NCI-H2081 (cell line): ENCODE results near the gene MKRN1.
"Not testable (repeated sequence)": the region's sequence is repeated elsewhere in the genome, so short reads cannot be mapped to it uniquely, and the experiment has no call there.

Experiments
- DNase-seq, 2 experiments: peaks; one replicate each; lab custom pipeline; 2025; lab: John Stamatoyannopoulos, UW

Gene MKRN1

GRCh38 chr7:140484951-140485499 is 5.7 kb upstream of the MKRN1 start:
- no peak for DNase-seq

- DNase-seq, result no peak
Observed at GRCh38 chr7:140484479-140484878, 5.2 kb upstream of the MKRN1 start.

- DNase-seq, result no peak
Observed at GRCh38 chr7:140479739-140480084, 407 bp upstream of the MKRN1 start.

GRCh38 chr7:140478246-140479061 is 851 bp downstream of the MKRN1 start:
- DNase-seq, result peak; percentile 62 to 80

- no peak for DNase-seq
Observed at GRCh38 chr7:140476698-140477261, 2.5 kb downstream of the MKRN1 start.

GRCh38 chr7:140475747-140476333 is 3.5 kb downstream of the MKRN1 start:
- DNase-seq, result peak; percentile 54 to 71

GRCh38 chr7:140463111-140463510 is 16.2 kb downstream of the MKRN1 start:
- no peak for DNase-seq

- DNase-seq, result no peak
Observed at GRCh38 chr7:140458916-140459315, 20.4 kb downstream of the MKRN1 start.

GRCh38 chr7:140458201-140458600 is 21.1 kb downstream of the MKRN1 start:
- DNase-seq, result peak; percentile 33 to 43

GRCh38 chr7:140456551-140457051 is 22.7 kb downstream of the MKRN1 start:
- no peak for DNase-seq

GRCh38 chr7:140455743-140456142 is 23.6 kb downstream of the MKRN1 start:
- DNase-seq, result no peak

- no peak for DNase-seq
Observed at GRCh38 chr7:140454657-140455015, 24.7 kb downstream of the MKRN1 start.

- not testable (repeated sequence) for DNase-seq
Observed at GRCh38 chr7:140453785-140454656, 25.3 kb downstream of the MKRN1 start.

GRCh38 chr7:140453273-140453672 is 26.0 kb downstream of the MKRN1 start:
- DNase-seq, result no peak

- DNase-seq, result no peak
Observed at GRCh38 chr7:140451716-140452115, 27.6 kb downstream of the MKRN1 start.

GRCh38 chr7:140448781-140449480 is 30.4 kb downstream of the MKRN1 start:
- no peak for DNase-seq

GRCh38 chr7:140447841-140448240 is 31.5 kb downstream of the MKRN1 start:
- DNase-seq, result no peak

GRCh38 chr7:140446467-140446866 is 32.8 kb downstream of the MKRN1 start:
- no peak for DNase-seq

GRCh38 chr7:140441519-140441918 is 37.8 kb downstream of the MKRN1 start:
- no peak for DNase-seq

GRCh38 chr7:140440593-140440992 is 38.7 kb downstream of the MKRN1 start:
- no peak for DNase-seq

GRCh38 chr7:140439359-140439758 is 39.9 kb downstream of the MKRN1 start:
- no peak for DNase-seq
